GM23338 (cell line): ENCODE measurements around the gene THSD4. TPM values are rescaled to one million over a fixed set of nuclear protein-coding genes. Genes with fewer than 3 reads are reported as not detected.

Experiments
- ATAC-seq: fragments of 200-7000 bp; cut with Tn5 transposase; 3 replicates; pipeline ENCODE4 v1.9.1; 2020
- DNase-seq: peaks from one replicate; pipeline ENCODE4 v3.0.0-alpha.2; 2015; ENCODE audit warnings: low spot score
- H2AFZ ChIP-seq: fragments of 200-600 bp; sonication (generic); 2 replicates; pipeline ENCODE4 v1.8.0; 2016; ENCODE audit warnings: antibody characterized with exemption, mild to moderate bottlenecking, moderate library complexity
- H3F3A ChIP-seq: fragments of 200-600 bp; sonication (generic); replicated peaks from 2 replicates; pipeline ENCODE4 v1.8.0; 2017; ENCODE audit warnings: antibody characterized with exemption, mixed run types, low read depth
- H3K27ac ChIP-seq: fragments of 200-600 bp; sonication (generic); 2 replicates; pipeline ENCODE4 v1.6.1; 2016; ENCODE audit warnings: low read depth
- H3K27me3 ChIP-seq: fragments of 200-600 bp; sonication (generic); 2 replicates; pipeline ENCODE4 v1.8.0; 2016; ENCODE audit warnings: mild to moderate bottlenecking, mixed run types, moderate library complexity; ENCODE audit not compliant: insufficient read depth
- H3K36me3 ChIP-seq: fragments of 200-600 bp; sonication (generic); 2 replicates; pipeline ENCODE4 v1.8.0; 2016; ENCODE audit warnings: mild to moderate bottlenecking; ENCODE audit not compliant: insufficient read depth
- H3K4me1 ChIP-seq: fragments of 200-600 bp; sonication (generic); 2 replicates; pipeline ENCODE4 v1.8.0; 2016; ENCODE audit warnings: mild to moderate bottlenecking, moderate library complexity; ENCODE audit not compliant: insufficient read depth
- H3K4me2 ChIP-seq: fragments of 200-600 bp; sonication (generic); 2 replicates; pipeline ENCODE4 v1.7.1; 2017; ENCODE audit warnings: mixed run types
- H3K4me3 ChIP-seq: fragments of 200-600 bp; sonication (generic); 2 replicates; pipeline ENCODE4 v1.6.1; 2016; ENCODE audit warnings: mixed run types
- H3K79me2 ChIP-seq: fragments of 200-600 bp; sonication (generic); replicated peaks from 2 replicates; pipeline ENCODE4 v1.8.0; 2017; ENCODE audit warnings: mild to moderate bottlenecking; ENCODE audit not compliant: insufficient read depth
- H3K9me2 ChIP-seq: fragments of 200-600 bp; sonication (generic); 2 replicates; pipeline ENCODE4 v1.8.0; 2017; ENCODE audit not compliant: insufficient read depth
- H4K20me1 ChIP-seq: fragments of 200-600 bp; sonication (generic); replicated peaks from 2 replicates; pipeline ENCODE4 v1.8.0; 2017; ENCODE audit warnings: mild to moderate bottlenecking; ENCODE audit not compliant: insufficient read depth
- H3K27ac Mint-ChIP-seq: 2 replicates; pipeline ENCODE4 v1.8.0; 2020; ENCODE audit warnings: inconsistent platforms, mild to moderate bottlenecking, moderate library complexity, mixed read lengths
- H3K27me3 Mint-ChIP-seq: 3 replicates; pipeline ENCODE4 v1.8.0; 2022; ENCODE audit warnings: low read depth, mild to moderate bottlenecking, moderate library complexity, mixed read lengths, inconsistent platforms; ENCODE audit not compliant: insufficient read depth, poor library complexity
- H3K36me3 Mint-ChIP-seq: 3 replicates; pipeline ENCODE4 v1.8.0; 2021; ENCODE audit warnings: low read depth, mild to moderate bottlenecking, inconsistent platforms, moderate library complexity, mixed read lengths
- H3K4me1 Mint-ChIP-seq: 3 replicates; pipeline ENCODE4 v1.8.0; 2020; ENCODE audit warnings: mild to moderate bottlenecking, inconsistent platforms, mixed read lengths
- H3K4me3 Mint-ChIP-seq: 3 replicates; pipeline ENCODE4 v1.8.0; 2021; ENCODE audit warnings: moderate library complexity, mild to moderate bottlenecking, inconsistent platforms, mixed read lengths
- H3K9me3 Mint-ChIP-seq: 3 replicates; pipeline ENCODE4 v1.8.0; 2020; ENCODE audit warnings: moderate library complexity, mild to moderate bottlenecking, inconsistent platforms, mixed read lengths
- CREB1 ChIP-seq: fragments of 250-450 bp; sonication (Bioruptor Pico); IDR thresholded peaks from 2 replicates; pipeline ENCODE4 v1.5.0; 2020; ENCODE audit warnings: low read depth, mild to moderate bottlenecking, moderate library complexity
- ETS1 ChIP-seq: IDR thresholded peaks from 2 replicates; pipeline ENCODE4 v1.6.1; 2016; ENCODE audit warnings: antibody characterized with exemption
- EZH2 ChIP-seq: fragments of 200-600 bp; sonication (generic); IDR thresholded peaks from one replicate; pipeline ENCODE4 v1.8.0; 2017; ENCODE audit warnings: antibody characterized with exemption, mild to moderate bottlenecking, low read depth; ENCODE audit not compliant: unreplicated experiment
- EZH2phosphoT487 ChIP-seq: fragments of 200-600 bp; sonication (generic); IDR thresholded peaks from one replicate; pipeline ENCODE4 v1.8.1; 2018; ENCODE audit warnings: antibody characterized with exemption; ENCODE audit not compliant: unreplicated experiment
- JUNB ChIP-seq: IDR thresholded peaks from one replicate; pipeline ENCODE4 v1.6.1; 2016; ENCODE audit warnings: antibody characterized with exemption; ENCODE audit not compliant: unreplicated experiment
- NANOG ChIP-seq: IDR thresholded peaks from 2 replicates; pipeline ENCODE4 v1.6.1; 2016; ENCODE audit warnings: antibody characterized with exemption, borderline replicate concordance
- POLR2AphosphoS5 ChIP-seq: IDR thresholded peaks from 2 replicates; pipeline ENCODE4 v1.6.1; 2016; ENCODE audit warnings: antibody characterized with exemption, low read depth
- REST ChIP-seq: IDR thresholded peaks from one replicate; pipeline ENCODE4 v1.6.1; 2018; ENCODE audit warnings: antibody characterized with exemption; ENCODE audit not compliant: unreplicated experiment
- STAT1 ChIP-seq: IDR thresholded peaks from one replicate; pipeline ENCODE4 v1.6.1; 2016; ENCODE audit warnings: antibody characterized with exemption; ENCODE audit not compliant: unreplicated experiment
- ZNF114 ChIP-seq: fragments of 250-450 bp; sonication (Bioruptor Pico); IDR thresholded peaks from 2 replicates; pipeline ENCODE4 v1.5.0; 2020; ENCODE audit warnings: mild to moderate bottlenecking, moderate library complexity
- ZNF331 ChIP-seq: fragments of 250-450 bp; sonication (Bioruptor Pico); IDR thresholded peaks from 2 replicates; pipeline ENCODE4 v1.5.0; 2020; ENCODE audit warnings: low read depth, mild to moderate bottlenecking, moderate library complexity
- polyA plus RNA-seq: library from polyadenylated mRNA; unstranded; fragments of >200 nt; fragmentation: Nextera tagmentation; extraction: Ambion mirVana; gene quantifications from 2 replicates; pipeline ENCODE4 v1.2.1, GENCODE V29; 2016
- total RNA-seq: library from RNA; depleted of rRNA; stranded (reverse); fragments of >200 nt; shearing (Covaris generic); gene quantifications from 2 replicates; pipeline ENCODE4 v1.2.3, GENCODE V29; 2014
- TF ChIP-seq, protein P1 (sequence below), 2 experiments: fragments of 200-600 bp in 1 of 2; sonication (generic) in 1 of 2; conservative IDR thresholded peaks; 2 replicates each; pipeline versions ENCODE4 v1.5.1 to v1.6.1; 2016 to 2017; ENCODE audit warnings: antibody characterized with exemption in 2 of 2, low read depth in 2 of 2, mild to moderate bottlenecking in 2 of 2, moderate library complexity in 1 of 2

THSD4 gene
- total and polyA plus RNA-seq, 2 experiments from 2014 or later = 2.0 to 7.4 TPM

DNA sequence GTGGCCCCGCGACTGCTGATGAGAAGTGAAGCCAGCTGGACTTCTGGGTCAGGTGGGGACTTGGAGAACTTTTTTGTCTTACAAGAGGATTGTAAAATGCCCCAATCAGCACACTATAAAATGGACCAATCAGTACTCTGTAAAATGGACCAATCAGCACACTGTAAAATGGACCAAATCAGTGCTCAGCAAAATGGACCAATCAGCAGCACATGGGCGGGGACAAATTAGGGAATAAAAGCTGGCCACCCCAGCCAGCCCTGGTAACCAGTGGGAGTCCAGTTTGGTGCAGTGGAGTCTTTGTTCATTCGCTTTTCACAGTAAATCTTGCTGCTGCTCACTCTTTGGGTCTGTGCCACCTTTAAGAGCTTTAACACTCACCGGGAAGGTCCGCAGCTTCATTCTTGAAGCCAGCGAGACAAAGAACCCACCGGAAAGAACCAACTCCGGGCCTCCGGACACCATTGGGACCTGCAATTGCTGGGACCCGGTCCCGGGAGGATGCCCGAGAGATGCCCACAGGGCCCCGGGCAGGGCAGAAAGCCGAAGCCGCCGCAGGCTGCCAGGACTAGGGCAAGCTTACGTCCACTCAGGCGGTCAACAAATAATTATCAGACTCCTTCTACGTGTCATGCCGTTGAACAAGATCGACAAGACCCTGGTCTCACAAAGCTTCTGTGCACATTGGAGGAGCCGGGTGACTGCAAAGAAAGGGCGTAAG, 686.8 kb downstream of the THSD4 start:
- peaks cover 16% of the 10 kb centered on the region for H3K4me1 ChIP-seq
- no peaks in the 10 kb centered on the region for H3K9me2 ChIP-seq
- H3K36me3 ChIP-seq = no peaks in the 10 kb centered on the region
- no peak overlapping the region for H3K27ac ChIP-seq
- H3K36me3 Mint-ChIP-seq = peaks cover 2% of the 10 kb centered on the region; the same call in 1 of the 3 replicates
- no peak for TF ChIP-seq EZH2phosphoT487
- TF ChIP-seq EZH2 = no peak
- TF ChIP-seq POLR2AphosphoS5 = no peak
- TF ChIP-seq ETS1 = no peak
- no peak for TF ChIP-seq REST
- TF ChIP-seq NANOG = no peak
- TF ChIP-seq JUNB = no peak
- no peak for TF ChIP-seq ZNF114
- TF ChIP-seq, protein P1, sequence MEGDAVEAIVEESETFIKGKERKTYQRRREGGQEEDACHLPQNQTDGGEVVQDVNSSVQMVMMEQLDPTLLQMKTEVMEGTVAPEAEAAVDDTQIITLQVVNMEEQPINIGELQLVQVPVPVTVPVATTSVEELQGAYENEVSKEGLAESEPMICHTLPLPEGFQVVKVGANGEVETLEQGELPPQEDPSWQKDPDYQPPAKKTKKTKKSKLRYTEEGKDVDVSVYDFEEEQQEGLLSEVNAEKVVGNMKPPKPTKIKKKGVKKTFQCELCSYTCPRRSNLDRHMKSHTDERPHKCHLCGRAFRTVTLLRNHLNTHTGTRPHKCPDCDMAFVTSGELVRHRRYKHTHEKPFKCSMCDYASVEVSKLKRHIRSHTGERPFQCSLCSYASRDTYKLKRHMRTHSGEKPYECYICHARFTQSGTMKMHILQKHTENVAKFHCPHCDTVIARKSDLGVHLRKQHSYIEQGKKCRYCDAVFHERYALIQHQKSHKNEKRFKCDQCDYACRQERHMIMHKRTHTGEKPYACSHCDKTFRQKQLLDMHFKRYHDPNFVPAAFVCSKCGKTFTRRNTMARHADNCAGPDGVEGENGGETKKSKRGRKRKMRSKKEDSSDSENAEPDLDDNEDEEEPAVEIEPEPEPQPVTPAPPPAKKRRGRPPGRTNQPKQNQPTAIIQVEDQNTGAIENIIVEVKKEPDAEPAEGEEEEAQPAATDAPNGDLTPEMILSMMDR (conservative IDR thresholded peaks at IDR 0.05; ENCODE audit: low read depth in 2 of 2) = no peak
- TF ChIP-seq ZNF331 (CRISPR knock-in tag) = no peak
- TF ChIP-seq STAT1 = no peak
- no peak for TF ChIP-seq CREB1 (CRISPR knock-in tag)
- H3K79me2 ChIP-seq = no peaks in the 10 kb centered on the region
- peaks cover 24% of the 10 kb centered on the region for H3K4me1 Mint-ChIP-seq
- peaks cover 7% of the 10 kb centered on the region; the same call in 2 of the 3 replicates for H3K9me3 Mint-ChIP-seq
- ATAC-seq (no peak), DNase-seq (no peak)
- H2AFZ ChIP-seq = peak overlapping the region; percentile 94
- H3K4me2 ChIP-seq = no peak overlapping the region
- H3F3A ChIP-seq = 0 out of 2 replicates have a peak, but pooled peaks cover 3% of the 10 kb centered on the region
- H3K4me3 Mint-ChIP-seq = no peak overlapping the region
- H3K27ac Mint-ChIP-seq = no peak overlapping the region
- H3K27me3 Mint-ChIP-seq = peaks cover 10% of the 10 kb centered on the region
- no peak overlapping the region for H3K4me3 ChIP-seq
- no peaks in the 10 kb centered on the region for H3K27me3 ChIP-seq
- no peaks in the 10 kb centered on the region for H4K20me1 ChIP-seq
